Measurements from ENCODE around the gene CAMSAP3. TPM values are rescaled to one million over a fixed set of nuclear protein-coding genes. Genes with fewer than 3 reads are reported as not detected.

The CAMSAP3 gene
- polyA plus RNA-seq, 2 of the 4 experiments (the other 2 are of a cell fraction) = 1.3 to 3.6 TPM

GRCh38 chr19:7618771-7619510 lies 23.3 kb downstream of the CAMSAP3 start (continued):
- TF ChIP-seq MAX (IDR thresholded peaks at IDR 0.05) (no peak), SREBF2 (IDR thresholded peaks at IDR 0.05) (no peak), JUNB (IDR thresholded peaks at IDR 0.05) (no peak), BCL3 (IDR thresholded peaks at IDR 0.05) (no peak), TP53 (CRISPR knock-in tag; IDR thresholded peaks at IDR 0.05) (no peak), EHF (CRISPR knock-in tag; IDR thresholded peaks at IDR 0.05) (no peak), MAFK (IDR thresholded peaks at IDR 0.05; ENCODE audit: partially characterized antibody) (no peak)

- Histone ChIP-seq H3K9me3 (no peaks in the 10 kb centered on the region), H3K4me1 (no peaks in the 10 kb centered on the region), H3K27ac (no peak overlapping the region), H3K4me2 (no peak overlapping the region), H3K4me3 (no peak overlapping the region)
- TF ChIP-seq NFE2L2 (conservative IDR thresholded peaks at IDR 0.05; ENCODE audit: low read length) = no peak
- no peak for TF ChIP-seq ZFP36 (IDR thresholded peaks at IDR 0.05; ENCODE audit: borderline replicate concordance, partially characterized antibody)
- TF ChIP-seq GATA3 (IDR thresholded peaks at IDR 0.05; ENCODE audit: borderline replicate concordance) = no peak
- no peak for TF ChIP-seq HOXB13 (CRISPR knock-in tag; IDR thresholded peaks at IDR 0.05; ENCODE audit: low read depth)
- TF ChIP-seq FOSL2 (IDR thresholded peaks at IDR 0.05) = no peak
- TF ChIP-seq FOSL2 (CRISPR knock-in tag; IDR thresholded peaks at IDR 0.05) = no peak
- no peak for TF ChIP-seq ZC3H11A (IDR thresholded peaks at IDR 0.05)
- TF ChIP-seq CHD2 (IDR thresholded peaks at IDR 0.05; ENCODE audit: low read length, partially characterized antibody) = no peak
- TF ChIP-seq ZSCAN20 (CRISPR knock-in tag; IDR thresholded peaks at IDR 0.05) = no peak
- no peak for TF ChIP-seq CBX2 (IDR thresholded peaks at IDR 0.05; ENCODE audit: borderline replicate concordance, low read depth)
- TF ChIP-seq CBX8 (IDR thresholded peaks at IDR 0.05) = no peak
- TF ChIP-seq HDAC2 (IDR thresholded peaks at IDR 0.05) = no peak
- no peak for TF ChIP-seq JUNB (IDR thresholded peaks at IDR 0.05)
- TF ChIP-seq CHD4 (IDR thresholded peaks at IDR 0.05; ENCODE audit: borderline replicate concordance) = no peak
- no peak for TF ChIP-seq PHF8 (IDR thresholded peaks at IDR 0.05; ENCODE audit: borderline replicate concordance, low read depth)
- TF ChIP-seq HES2 (IDR thresholded peaks at IDR 0.05) = no peak
- no peak for TF ChIP-seq KDM1A (IDR thresholded peaks at IDR 0.05; ENCODE audit: low read depth)
- no peak for TF ChIP-seq CEBPB (IDR thresholded peaks at IDR 0.05)
- TF ChIP-seq RARB (CRISPR knock-in tag; IDR thresholded peaks at IDR 0.05) = no peak
- no peak for DNase-seq (ENCODE audit: low read depth in 1 of 2, low spot score in 1 of 2)
- 88% methylated on average over 22 of the region's 48 CpGs for WGBS (ENCODE audit: missing lambda C conversion rate)
- FAIRE-seq = no peak
- ChIA-PET CTCF (interaction anchor here (0.8 kb wide), 1 partner anchor 180 kb away, joined by 3 read pairs; no protein-coding TSS in a partner anchor), POLR2A (interaction anchor here (1.0 kb wide), 1 partner anchor 10 kb away, joined by 3 read pairs; the partner anchor contains the start of genes PET100 and XAB2)
- no peak for ATAC-seq
These were observed 24.2 kb downstream of the CAMSAP3 start for GRCh38 chr19:7619671-7620441.
